HG03432 (cell line): Measurements from ENCODE around the gene SMIM38.
"Not testable (repeated sequence)": the region's sequence is repeated elsewhere in the genome, so short reads cannot be mapped to it uniquely, and the experiment has no call there.

Experiments used
- ATAC-seq: cut with Tn5 transposase; IDR thresholded peaks from one replicate; pipeline ENCODE4 v1.9.1; 2021; ENCODE audit warnings: mild to moderate bottlenecking, moderate library complexity; ENCODE audit not compliant: unreplicated experiment

The SMIM38 gene

GRCh38 chr11:69121621-69122325 is 34.0 kb upstream of the SMIM38 start:
- no peak for ATAC-seq

GRCh38 chr11:69122326-69122629 is 33.5 kb upstream of the SMIM38 start:
- no peak for ATAC-seq

- ATAC-seq = no peak
Measured at GRCh38 chr11:69122630-69123431, 32.9 kb upstream of the SMIM38 start.

- ATAC-seq = no peak
Measured at GRCh38 chr11:69123593-69124545, 31.9 kb upstream of the SMIM38 start.

GRCh38 chr11:69125861-69126260 is 29.9 kb upstream of the SMIM38 start:
- ATAC-seq = no peak

GRCh38 chr11:69126286-69126685 is 29.4 kb upstream of the SMIM38 start:
- ATAC-seq = no peak

GRCh38 chr11:69127081-69127850 is 28.5 kb upstream of the SMIM38 start:
- no peak for ATAC-seq

GRCh38 chr11:69127884-69128283 is 27.9 kb upstream of the SMIM38 start:
- no peak for ATAC-seq

GRCh38 chr11:69129053-69129452 is 26.7 kb upstream of the SMIM38 start:
- ATAC-seq = no peak

- ATAC-seq = no peak
Measured at GRCh38 chr11:69129647-69130046, 26.1 kb upstream of the SMIM38 start.

- no peak for ATAC-seq
Measured at GRCh38 chr11:69130654-69131053, 25.1 kb upstream of the SMIM38 start.

- ATAC-seq = no peak
Measured at GRCh38 chr11:69131121-69131566, 24.6 kb upstream of the SMIM38 start.

GRCh38 chr11:69131644-69132300 is 24.0 kb upstream of the SMIM38 start:
- no peak for ATAC-seq

GRCh38 chr11:69132301-69132670 is 23.4 kb upstream of the SMIM38 start:
- ATAC-seq = no peak

GRCh38 chr11:69133251-69133650 is 22.5 kb upstream of the SMIM38 start:
- ATAC-seq = no peak

GRCh38 chr11:69134182-69134581 is 21.6 kb upstream of the SMIM38 start:
- not testable (repeated sequence) for ATAC-seq

GRCh38 chr11:69134957-69135356 is 20.8 kb upstream of the SMIM38 start:
- no peak for ATAC-seq

- no peak for ATAC-seq
Measured at GRCh38 chr11:69135420-69136363, 20.0 kb upstream of the SMIM38 start.

- ATAC-seq = no peak
Measured at GRCh38 chr11:69136471-69136870, 19.3 kb upstream of the SMIM38 start.
